Urinary bladder (tissue), 4 donors: ENCODE measurements around the gene COPS4. TPM values are rescaled to one million over a fixed set of nuclear protein-coding genes. Genes with fewer than 3 reads are reported as not detected.
A peak's percentile ranks its signal among the peaks of the same experiment; 100 is the strongest.
"Not testable (repeated sequence)": the region's sequence is repeated elsewhere in the genome, so short reads cannot be mapped to it uniquely, and the experiment has no call there.

Source experiments
- DNase-seq: peaks from one replicate; pipeline ENCODE4 v3.0.0-alpha.2; 2015; ENCODE audit errors: extremely low spot score
- H3K27ac ChIP-seq: one replicate; pipeline ENCODE4 v1.5.1; 2013; ENCODE audit warnings: low read depth, mild to moderate bottlenecking, moderate library complexity
- H3K36me3 ChIP-seq: one replicate; pipeline ENCODE4 v1.6.1; 2013; ENCODE audit warnings: mild to moderate bottlenecking, moderate library complexity; ENCODE audit not compliant: insufficient read depth
- H3K4me1 ChIP-seq: one replicate; pipeline ENCODE4 v1.6.1; 2013; ENCODE audit warnings: mild to moderate bottlenecking, moderate library complexity; ENCODE audit not compliant: insufficient read depth
- H3K4me3 ChIP-seq: one replicate; pipeline ENCODE4 v1.5.1; 2013; ENCODE audit warnings: low read depth, low read length
- WGBS: extraction: QIAGEN DNeasy Blood & Tissue Kit; methylation state at CpG from one replicate; pipeline ENCODE4 v1.1.7; 2013; 5-methylcytosine and 5-hydroxymethylcytosine counted together
- polyA plus RNA-seq: library from polyadenylated mRNA; stranded (reverse); fragments of 200-250 nt; gene quantifications from one replicate; pipeline ENCODE4 v1.2.3, GENCODE V29; 2013
- total RNA-seq: library from RNA; depleted of rRNA; stranded (reverse); fragments of >200 nt; gene quantifications from one replicate; pipeline ENCODE4 v1.2.3, GENCODE V29; 2014
- donor health status: healthy with polysubstance abuse.
- donor health status: healthy.

The COPS4 gene
- total and polyA plus RNA-seq, 2 donors: 38.3 to 151 TPM

GRCh38 chr4:83012200-83012686 is 22.7 kb upstream of the COPS4 start:
- no peak for DNase-seq
- WGBS: under 1% methylated on average over 43 of the region's 43 CpGs

DNA sequence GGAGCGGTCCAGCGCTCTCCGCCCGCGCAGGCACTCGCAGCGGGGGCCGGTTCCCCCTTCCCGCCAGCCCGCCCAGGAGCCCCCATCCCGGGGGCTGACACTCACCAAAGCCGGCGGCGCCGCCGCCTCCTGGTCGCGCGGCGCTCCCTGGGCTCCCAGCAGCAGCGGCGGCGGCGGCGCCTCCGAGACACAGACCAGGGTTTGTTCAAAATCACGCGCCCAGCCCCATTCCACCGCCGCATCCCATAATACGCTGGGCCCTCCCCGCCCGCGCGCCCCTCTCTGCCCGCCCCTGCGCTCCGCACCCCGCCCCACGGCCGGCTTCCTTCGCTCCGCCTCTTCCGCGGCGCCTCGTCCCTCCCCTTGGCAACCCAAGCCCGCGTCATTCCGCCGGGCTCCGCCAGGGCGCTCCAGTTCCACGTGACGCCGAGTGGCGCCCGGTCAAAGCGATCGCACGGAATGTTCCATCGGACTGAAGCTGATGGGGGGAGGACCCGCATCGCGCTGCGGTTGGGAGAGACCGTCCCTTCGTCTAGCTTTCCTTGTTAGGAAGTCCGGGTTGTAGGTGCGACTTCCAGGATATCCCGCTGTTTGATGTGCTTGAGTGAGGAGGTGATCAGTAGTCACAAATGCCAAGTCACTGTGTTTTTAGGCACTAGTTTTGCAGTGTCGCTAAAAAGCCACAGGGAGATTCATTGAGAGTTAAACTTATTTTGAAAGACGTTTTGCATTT is 22.1 kb upstream of the COPS4 start:
- Histone ChIP-seq H3K36me3 (no peaks in the 10 kb centered on the region), H3K4me3 (peak overlapping the region; percentile 82), H3K4me1 (no peaks in the 10 kb centered on the region), H3K27ac (peak overlapping the region; percentile 77)
- WGBS: under 1% methylated on average over 73 of the region's 73 CpGs
- DNase-seq: peak; percentile 94

More at GRCh38 chr4:83012200-83012686, 22.7 kb upstream of the COPS4 start:
- no peaks in the 10 kb centered on the region for H3K36me3 ChIP-seq
- H3K27ac ChIP-seq: peak overlapping the region; percentile 77
- H3K4me1 ChIP-seq: no peaks in the 10 kb centered on the region
- H3K4me3 ChIP-seq: peak overlapping the region; percentile 82

- Histone ChIP-seq H3K36me3 (no peaks in the 10 kb centered on the region), H3K4me3 (peak overlapping the region; percentile 82), H3K27ac (no peak overlapping the region), H3K4me1 (no peaks in the 10 kb centered on the region)
- no peak for DNase-seq
- WGBS: 4% methylated on average over 13 of the region's 13 CpGs
Observed at GRCh38 chr4:83013420-83013867, 21.5 kb upstream of the COPS4 start.

GRCh38 chr4:83013902-83014301 is 21.1 kb upstream of the COPS4 start:
- H3K4me3 ChIP-seq: peak overlapping the region; percentile 82
- H3K4me1 ChIP-seq: no peaks in the 10 kb centered on the region
- no peaks in the 10 kb centered on the region for H3K36me3 ChIP-seq
- H3K27ac ChIP-seq: no peak overlapping the region
- no peak for DNase-seq

DNA sequence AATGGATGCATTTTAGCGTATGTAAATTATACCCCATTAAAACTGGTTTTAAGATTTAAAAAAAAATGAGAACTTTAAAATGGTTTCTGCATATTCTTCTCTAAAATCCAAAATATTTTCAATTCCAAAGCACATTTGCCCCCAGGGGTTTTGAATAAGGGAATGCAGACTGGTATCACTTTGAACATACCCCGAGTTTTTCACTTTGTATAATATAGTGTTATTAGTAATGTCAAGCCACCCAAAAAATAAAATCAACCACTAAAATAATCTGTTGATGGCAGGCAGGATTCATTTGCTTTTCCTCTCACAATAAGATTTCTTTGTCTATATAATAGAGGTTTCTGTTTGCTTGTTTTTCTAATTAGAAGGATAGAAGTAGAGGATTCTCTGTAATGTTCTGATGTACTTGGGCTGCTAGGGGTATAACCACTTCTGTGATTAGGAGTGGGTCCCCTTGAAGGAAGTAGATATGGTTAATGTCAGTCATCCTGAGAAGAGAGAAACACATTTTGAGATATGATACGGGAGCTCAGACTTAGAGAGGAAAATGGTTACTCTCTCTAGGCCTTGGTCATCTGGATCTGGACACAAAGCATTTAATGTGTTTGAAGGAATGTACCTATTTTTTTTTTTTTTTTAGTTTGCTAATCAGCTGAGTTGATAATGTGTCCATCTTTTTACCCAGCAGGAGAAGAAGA is 15.0 kb upstream of the COPS4 start:
- H3K4me1 ChIP-seq: no peaks in the 10 kb centered on the region
- WGBS: 77% methylated on average over 3 of the region's 3 CpGs
- DNase-seq: no peak
- H3K36me3 ChIP-seq: no peaks in the 10 kb centered on the region
- no peak overlapping the region for H3K27ac ChIP-seq
- no peak overlapping the region for H3K4me3 ChIP-seq

DNA sequence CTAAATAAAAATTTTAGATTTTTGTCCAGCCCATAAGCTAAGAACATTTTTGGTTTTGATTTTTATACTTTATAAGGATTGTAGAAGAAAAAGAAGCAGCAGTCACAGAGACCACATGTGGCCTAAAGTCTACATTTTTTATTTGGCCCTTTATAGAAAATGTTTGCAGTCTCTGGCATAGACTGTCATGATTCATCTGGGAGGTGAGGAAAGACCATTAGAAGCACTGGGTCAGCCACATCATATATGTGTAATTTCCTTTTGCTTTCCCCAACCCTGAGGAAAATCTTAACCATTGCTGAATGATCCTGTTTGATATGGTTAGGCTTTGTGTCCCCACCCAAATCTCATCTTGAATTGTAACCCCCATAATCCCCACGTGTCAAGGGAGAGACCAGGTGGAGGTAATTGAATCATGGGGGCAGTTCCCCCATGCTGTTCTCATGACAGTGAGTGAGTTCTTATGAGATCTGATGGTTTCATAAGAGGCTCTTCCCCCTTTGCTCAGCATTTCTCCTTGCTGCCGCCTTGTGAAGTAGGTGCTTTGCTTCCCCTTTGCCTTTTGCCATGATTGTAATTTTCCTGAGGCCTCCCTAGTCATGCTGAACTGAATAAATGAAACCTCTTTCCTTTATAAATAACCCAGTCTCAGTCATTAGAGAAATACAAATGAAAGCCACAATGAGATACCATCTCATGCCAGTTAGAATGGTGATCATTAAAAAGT is 12.1 kb upstream of the COPS4 start:
- no peak overlapping the region for H3K4me3 ChIP-seq
- H3K4me1 ChIP-seq: no peaks in the 10 kb centered on the region
- H3K27ac ChIP-seq: no peak overlapping the region
- DNase-seq: no peak
- H3K36me3 ChIP-seq: no peaks in the 10 kb centered on the region
- 75% methylated on average over 2 of the region's 2 CpGs for WGBS

- 95% methylated on average over 1 of the region's 1 CpG for WGBS
- not testable (repeated sequence) for H3K36me3 ChIP-seq, H3K4me3 ChIP-seq, H3K4me1 ChIP-seq, H3K27ac ChIP-seq, DNase-seq
Observed at GRCh38 chr4:83023599-83023998, 11.4 kb upstream of the COPS4 start.

DNA sequence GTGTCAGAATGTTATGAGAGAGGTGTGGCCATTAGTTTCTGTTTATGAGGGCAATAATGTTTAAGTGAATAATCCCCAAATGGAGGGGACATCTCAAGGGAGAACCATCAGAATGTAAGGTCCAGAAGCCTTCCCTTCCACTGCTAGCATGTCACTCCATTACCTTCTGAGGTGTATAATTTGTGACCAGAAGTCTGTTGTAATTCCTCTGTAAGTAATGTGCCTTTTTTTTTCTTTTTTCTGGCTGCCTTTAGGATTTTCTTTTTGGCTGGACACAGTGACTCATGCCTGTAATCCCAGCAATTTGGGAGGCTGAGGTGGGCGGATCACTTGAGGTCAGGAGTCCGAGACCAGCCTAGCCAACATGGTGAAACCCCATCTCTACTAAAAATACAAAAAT is 10.8 kb upstream of the COPS4 start:
- H3K4me1 ChIP-seq: no peaks in the 10 kb centered on the region
- 81% methylated on average over 2 of the region's 2 CpGs for WGBS
- no peaks in the 10 kb centered on the region for H3K36me3 ChIP-seq
- no peak overlapping the region for H3K4me3 ChIP-seq
- DNase-seq: no peak
- H3K27ac ChIP-seq: no peak overlapping the region

GRCh38 chr4:83025563-83025962 is 9.4 kb upstream of the COPS4 start:
- H3K36me3 ChIP-seq: no peaks in the 10 kb centered on the region
- no peak overlapping the region for H3K4me3 ChIP-seq
- H3K4me1 ChIP-seq: no peaks in the 10 kb centered on the region
- no peak overlapping the region for H3K27ac ChIP-seq
- DNase-seq: no peak

DNA sequence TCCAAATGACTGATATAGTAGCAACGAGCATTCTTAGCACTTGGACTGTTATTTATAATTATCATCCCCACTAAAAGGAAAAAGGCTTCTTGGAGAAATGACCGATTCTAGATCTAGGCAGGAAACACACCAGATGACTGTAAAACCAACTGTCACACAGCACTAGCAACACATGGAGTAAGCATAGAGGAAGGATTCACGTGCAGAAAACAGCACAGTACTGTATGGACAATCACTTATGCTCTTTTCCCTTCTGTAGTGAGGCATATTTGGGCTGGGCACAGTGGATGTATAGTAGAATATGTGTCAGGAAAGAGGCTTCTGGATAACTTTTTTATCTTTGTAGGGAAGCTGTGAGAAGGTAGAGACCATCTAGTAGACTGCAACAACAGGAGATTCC is 6.0 kb upstream of the COPS4 start:
- H3K4me3 ChIP-seq: no peak overlapping the region
- H3K4me1 ChIP-seq: no peaks in the 10 kb centered on the region
- whole genome bisulfite sequencing: 44% methylated on average over 3 of the region's 3 CpGs
- H3K27ac ChIP-seq: no peak overlapping the region
- DNase-seq: no peak
- H3K36me3 ChIP-seq: no peaks in the 10 kb centered on the region

GRCh38 chr4:83029688-83030087 is 5.3 kb upstream of the COPS4 start:
- Histone ChIP-seq H3K36me3 (no peaks in the 10 kb centered on the region), H3K4me3 (no peak overlapping the region), H3K27ac (no peak overlapping the region), H3K4me1 (no peaks in the 10 kb centered on the region)
- DNase-seq: no peak
- 74% methylated on average over 1 of the region's 1 CpG for WGBS

GRCh38 chr4:83036991-83037665 is 2.1 kb downstream of the COPS4 start:
- DNase-seq: no peak
- Histone ChIP-seq H3K27ac (no peak overlapping the region), H3K4me3 (no peak overlapping the region), H3K36me3 (no peaks in the 10 kb centered on the region), H3K4me1 (no peaks in the 10 kb centered on the region)
- WGBS: 73% methylated on average over 5 of the region's 5 CpGs

- WGBS: 87% methylated on average over 3 of the region's 3 CpGs
- no peaks in the 10 kb centered on the region for H3K4me1 ChIP-seq
- H3K27ac ChIP-seq: no peak overlapping the region
- no peak overlapping the region for H3K4me3 ChIP-seq
- H3K36me3 ChIP-seq: no peaks in the 10 kb centered on the region
- no peak for DNase-seq
Observed at GRCh38 chr4:83040269-83040668, 5.3 kb downstream of the COPS4 start.
